CD4-positive, alpha-beta T cell (primary cell): ENCODE results near the gene ANO10. TPM values are rescaled to one million over a fixed set of nuclear protein-coding genes. Genes with fewer than 3 reads are reported as not detected.
"Not testable (repeated sequence)": the region's sequence is repeated elsewhere in the genome, so short reads cannot be mapped to it uniquely, and the experiment has no call there.

Experiments used
- ATAC-seq: fragments of 200-7000 bp; cut with Tn5 transposase; one replicate; pipeline ENCODE4 v1.10.0; 2022; ENCODE audit warnings: mild to moderate bottlenecking; ENCODE audit not compliant: poor library complexity
- CTCF ChIA-PET: fragments of 350-600 bp; sonication (Branson Sonifier 250); formaldehyde crosslinking; loops from one replicate; lab custom pipeline; 2021; ENCODE audit warnings: antibody characterized with exemption, inconsistent platforms; lab: Charles Lee
- POLR2A ChIA-PET: fragments of 350-600 bp; sonication (Branson Sonifier 250); formaldehyde crosslinking; loops from one replicate; lab custom pipeline; 2021; ENCODE audit warnings: antibody characterized with exemption, inconsistent platforms; lab: Charles Lee
- DNase-seq, 14 experiments: peaks; one replicate each; pipeline ENCODE4 v3.0.0-alpha.2; 2013 to 2020; ENCODE audit warnings: mixed read lengths in 2 of 14
- H3K27ac ChIP-seq, 2 donors: one replicate each; pipeline versions ENCODE4 v1.5.1 to v1.7.0; 2013; ENCODE audit warnings: low read length in 2 of 2, low read depth in 1 of 2, mild to moderate bottlenecking in 1 of 2
- H3K27me3 ChIP-seq, 2 experiments: 1 replicate in 1 of 2; 2 replicates in 1 of 2; pipeline versions ENCODE4 v1.6.1 to v1.7.0; 2013; ENCODE audit warnings: low read length in 2 of 2, control low read depth in 1 of 2, mild to moderate bottlenecking in 1 of 2, moderate library complexity in 1 of 2; ENCODE audit not compliant: insufficient read depth in 2 of 2, control insufficient read depth in 1 of 2
- H3K36me3 ChIP-seq: one replicate; pipeline ENCODE4 v1.6.1; 2013; ENCODE audit warnings: low read length, control low read depth; ENCODE audit not compliant: insufficient read depth
- H3K4me1 ChIP-seq: one replicate; pipeline ENCODE4 v1.6.1; 2013; ENCODE audit warnings: low read length, control low read depth; ENCODE audit not compliant: insufficient read depth
- H3K4me3 ChIP-seq: one replicate; pipeline ENCODE4 v1.5.1; 2013; ENCODE audit warnings: mild to moderate bottlenecking, low read length, moderate library complexity
- H3K9me3 ChIP-seq, 2 experiments: 1 replicate in 1 of 2; 2 replicates in 1 of 2; pipeline versions ENCODE4 v1.6.1 to v1.7.0; 2013; ENCODE audit warnings: low read length in 2 of 2, mild to moderate bottlenecking in 2 of 2, control low read depth in 1 of 2, moderate library complexity in 1 of 2; ENCODE audit not compliant: control insufficient read depth in 1 of 2, insufficient read depth in 1 of 2
- H3K27ac Mint-ChIP-seq: one replicate; pipeline ENCODE4 v1.8.0; 2020; ENCODE audit warnings: mixed read lengths
- H3K27me3 Mint-ChIP-seq: one replicate; pipeline ENCODE4 v1.8.0; 2021; ENCODE audit warnings: mixed read lengths
- H3K36me3 Mint-ChIP-seq: one replicate; pipeline ENCODE4 v1.8.0; 2021; ENCODE audit warnings: low read depth, mixed read lengths
- H3K4me1 Mint-ChIP-seq: one replicate; pipeline ENCODE4 v1.8.0; 2021; ENCODE audit warnings: low read depth, mixed read lengths
- H3K4me3 Mint-ChIP-seq: one replicate; pipeline ENCODE4 v1.8.0; 2020; ENCODE audit warnings: mild to moderate bottlenecking, mixed read lengths
- H3K9me3 Mint-ChIP-seq: one replicate; pipeline ENCODE4 v1.8.0; 2020; ENCODE audit warnings: mixed read lengths
- CTCF ChIP-seq: fragments of 200-600 bp; IDR thresholded peaks from one replicate; pipeline ENCODE4 v1.8.0; 2022; ENCODE audit warnings: antibody characterized with exemption, mild to moderate bottlenecking
- intact Hi-C, 2 experiments: fragments of 100-400 bp; cut with DNase I in 1 of 2; cut with micrococcal nuclease in 1 of 2; formaldehyde crosslinking; loops; one replicate each; pipeline versions ENCODE4 v1.15.1 to v1.9.0; 2023 to 2025; cut with DNase I, micrococcal nuclease
- total RNA-seq, 174 experiments: library from RNA in 2 of 174; stranded (reverse) in 2 of 174; gene quantifications; one replicate each; pipeline ENCODE4 v1.2.3 and lab custom pipeline; 2021 to 2026

ANO10 gene
- total RNA-seq, 2 experiments from 2014 or later, result 6.9 to 8.0 TPM

DNA sequence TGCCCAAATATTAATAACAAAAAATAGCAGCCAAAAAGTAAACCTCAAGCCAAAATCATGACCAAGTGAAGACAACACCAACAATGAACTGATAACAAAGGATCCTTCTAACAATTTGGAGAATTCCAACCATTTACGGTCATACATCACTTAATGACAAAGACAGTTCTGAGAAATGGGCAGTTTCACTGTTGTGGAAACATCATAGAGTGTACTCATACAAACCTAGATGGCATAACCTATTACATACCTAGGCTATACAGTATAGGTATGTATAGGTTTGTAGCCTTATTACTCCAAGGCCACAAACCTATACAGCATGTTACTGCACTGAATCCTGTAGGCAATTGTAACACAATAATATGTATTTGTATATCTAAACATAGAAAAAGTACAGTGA lies 12.4 kb downstream of the ANO10 start:
- no peaks in the 10 kb centered on the region for H3K4me1 Mint-ChIP-seq
- H3K36me3 Mint-ChIP-seq, result peaks cover 5% of the 10 kb centered on the region
- ChIA-PET POLR2A (interaction anchor here (0.6 to 1.0 kb wide), 2 partner anchors 9 to 13 kb away, joined by 4 to 5 read pairs; no protein-coding TSS in a partner anchor), CTCF (no interaction called here)
- DNase-seq (no peak), ATAC-seq (no peak)
- intact Hi-C loops, result no loop called here
- H3K9me3 Mint-ChIP-seq, result no peaks in the 10 kb centered on the region
- no peak overlapping the region for H3K4me3 Mint-ChIP-seq
- no peaks in the 10 kb centered on the region for H3K27me3 Mint-ChIP-seq
- Histone ChIP-seq H3K4me3 (no peak overlapping the region), H3K4me1 (no peaks in the 10 kb centered on the region), H3K36me3 (no peaks in the 10 kb centered on the region), H3K9me3 (no peaks in the 10 kb centered on the region), H3K27ac (no peak overlapping the region), H3K27me3 (no peaks in the 10 kb centered on the region)
- no peak for TF ChIP-seq CTCF
- H3K27ac Mint-ChIP-seq, result no peak overlapping the region

DNA sequence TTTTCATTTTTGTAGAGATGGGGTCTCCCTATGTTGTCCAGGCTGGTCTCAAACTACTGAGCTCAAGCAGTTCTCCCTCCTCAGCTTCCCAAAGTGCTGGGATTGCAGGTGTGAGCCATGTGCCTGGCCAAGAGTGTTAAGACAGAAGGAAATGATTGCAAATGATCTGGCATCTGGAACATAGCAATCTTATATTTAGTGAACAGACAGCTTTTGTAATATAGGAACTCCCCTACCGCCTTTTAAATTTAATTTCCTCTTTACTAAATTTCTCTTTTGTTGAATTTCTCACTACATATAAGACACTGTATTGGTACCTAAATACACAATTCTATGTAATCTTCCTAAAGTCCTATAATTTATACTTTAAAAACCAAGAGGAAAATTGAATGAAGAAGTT lies 13.1 kb downstream of the ANO10 start:
- Mint-ChIP-seq H3K36me3 (peaks cover 10% of the 10 kb centered on the region), H3K9me3 (no peaks in the 10 kb centered on the region), H3K4me3 (no peak overlapping the region), H3K4me1 (no peaks in the 10 kb centered on the region), H3K27ac (no peak overlapping the region), H3K27me3 (no peaks in the 10 kb centered on the region)
- ATAC-seq, result no peak
- no peaks in the 10 kb centered on the region for H3K4me1 ChIP-seq
- no peak overlapping the region for H3K27ac ChIP-seq
- intact Hi-C loops, result no loop called here
- POLR2A ChIA-PET, result interaction anchor here (1.0 kb wide), 1 partner anchor 14 kb away, joined by 5 read pairs; no protein-coding TSS in a partner anchor
- TF ChIP-seq CTCF, result no peak
- no peak for DNase-seq
- H3K4me3 ChIP-seq, result no peak overlapping the region
- H3K9me3 ChIP-seq, result no peaks in the 10 kb centered on the region
- no peaks in the 10 kb centered on the region for H3K27me3 ChIP-seq
- peaks cover 1% of the 10 kb centered on the region for H3K36me3 ChIP-seq
- CTCF ChIA-PET, result no interaction called here

GRCh38 chr3:43606284-43606683 lies 15.5 kb downstream of the ANO10 start:
- intact Hi-C loops, result no loop called here
- no peaks in the 10 kb centered on the region for H3K9me3 Mint-ChIP-seq
- H3K27ac Mint-ChIP-seq, result no peak overlapping the region
- no peak for TF ChIP-seq CTCF
- ChIA-PET CTCF (no interaction called here), POLR2A (no interaction called here)
- peaks cover 4% of the 10 kb centered on the region for H3K36me3 ChIP-seq
- no peaks in the 10 kb centered on the region for H3K27me3 ChIP-seq
- no peaks in the 10 kb centered on the region for H3K9me3 ChIP-seq
- DNase-seq (no peak), ATAC-seq (no peak)
- H3K4me3 Mint-ChIP-seq, result no peak overlapping the region
- H3K36me3 Mint-ChIP-seq, result peaks cover 28% of the 10 kb centered on the region
- no peaks in the 10 kb centered on the region for H3K4me1 Mint-ChIP-seq
- H3K4me3 ChIP-seq, result no peak overlapping the region
- H3K4me1 ChIP-seq, result no peaks in the 10 kb centered on the region
- H3K27me3 Mint-ChIP-seq, result no peaks in the 10 kb centered on the region
- no peak overlapping the region for H3K27ac ChIP-seq

DNA sequence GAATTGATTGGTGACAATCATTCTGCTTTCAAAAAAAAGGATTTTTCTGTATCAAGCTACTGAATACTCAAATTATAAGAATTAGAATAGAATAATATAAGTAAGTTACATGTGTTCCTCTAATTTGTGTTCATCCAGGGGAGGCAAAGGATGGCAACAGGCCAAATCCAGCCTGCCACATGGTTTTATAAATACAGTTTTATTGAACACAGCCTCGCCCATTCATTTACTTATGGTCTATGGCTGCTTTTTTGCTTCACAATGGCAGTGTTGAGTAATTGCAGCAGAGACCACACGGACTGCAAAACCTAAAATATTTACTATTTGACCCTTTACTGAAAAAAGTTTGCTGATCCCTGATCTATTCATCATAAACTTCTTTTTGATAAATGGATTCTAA lies 21.9 kb downstream of the ANO10 start:
- H3K36me3 ChIP-seq, H3K4me1 Mint-ChIP-seq, H3K27me3 ChIP-seq, CTCF ChIA-PET, H3K27ac ChIP-seq, H3K9me3 ChIP-seq, ATAC-seq, H3K4me1 ChIP-seq, intact Hi-C loops, H3K4me3 ChIP-seq, H3K4me3 Mint-ChIP-seq, H3K9me3 Mint-ChIP-seq, DNase-seq, H3K27me3 Mint-ChIP-seq, H3K27ac Mint-ChIP-seq: not testable (repeated sequence)
- POLR2A ChIA-PET, result interaction anchor here (0.6 to 0.7 kb wide), 2 partner anchors 10 to 430 kb away, joined by 3 to 4 read pairs; no protein-coding TSS in a partner anchor
- H3K36me3 Mint-ChIP-seq, result peaks cover 54% of the 10 kb centered on the region
